ENCODE measurements around the gene GJC3. TPM values are rescaled to one million over a fixed set of nuclear protein-coding genes. Genes with fewer than 3 reads are reported as not detected.

The GJC3 gene
- total RNA-seq, 1 experiment from 2014 or later, result 2.3 TPM

- peaks cover 7 to 17% (median 7%) of the 10 kb centered on the region in 3 experiments; a peak in 6 of 7 replicates for H3K36me3 Mint-ChIP-seq (ENCODE audit: insufficient read depth in 1 of 3, low read depth in 3 of 3)
- peaks cover 7 to 8% of the 10 kb centered on the region in 2 experiments; a peak in 4 of 5 replicates for H3K9me3 Mint-ChIP-seq
- no peak overlapping the region for H2BK15ac ChIP-seq (ENCODE audit: low read depth, low read length)
- no peak overlapping the region for H3K4me2 ChIP-seq (ENCODE audit: insufficient read depth, insufficient read length, low read length)
- no peak overlapping the region for H4K5ac ChIP-seq (ENCODE audit: insufficient read length, low read depth, low read length)
- H2AK5ac ChIP-seq (ENCODE audit: insufficient read length, low read length), result no peak overlapping the region
- no peak overlapping the region for H4K91ac ChIP-seq (ENCODE audit: insufficient read length, low read depth, low read length)
- H2BK5ac ChIP-seq (ENCODE audit: insufficient read length, low read length), result no peak overlapping the region
- H2BK120ac ChIP-seq (ENCODE audit: low read depth, low read length, poor library complexity, severe bottlenecking), result no peak overlapping the region
- H3K56ac ChIP-seq (ENCODE audit: insufficient read length, low read depth, low read length), result no peak overlapping the region
- TF ChIP-seq CTCF (conservative IDR thresholded peaks at IDR 0.05), result no peak
- H4K8ac ChIP-seq (replicated peaks; ENCODE audit: insufficient read length, low read depth, low read length), result no peak overlapping the region
- no peak overlapping the region for H3K18ac ChIP-seq (ENCODE audit: insufficient read length, low read depth, low read length)
- H3K23ac ChIP-seq (ENCODE audit: insufficient read length, low read depth, low read length), result no peak overlapping the region
- no peaks in the 10 kb centered on the region for H3K27me3 ChIP-seq (ENCODE audit: insufficient read depth, low read length)
- no peak overlapping the region for H3K4me3 Mint-ChIP-seq
- no peak overlapping the region for H2BK12ac ChIP-seq (ENCODE audit: insufficient read length, low read depth, low read length)
- no peak overlapping the region for H3K27ac ChIP-seq (ENCODE audit: insufficient read length, low read depth, low read length)
- no peaks in the 10 kb centered on the region for H3K79me1 ChIP-seq (ENCODE audit: insufficient read depth, low read depth, low read length, poor library complexity, severe bottlenecking)
- no peak overlapping the region for H3T11ph ChIP-seq (ENCODE audit: low read length)
- H3K23me2 ChIP-seq (ENCODE audit: insufficient read length, low read depth, low read length, poor library complexity, severe bottlenecking), result no peaks in the 10 kb centered on the region
- no peaks in the 10 kb centered on the region for H3K4me1 ChIP-seq (ENCODE audit: insufficient read depth, low read length)
- no peak overlapping the region for H2BK20ac ChIP-seq (ENCODE audit: low read depth, low read length, poor library complexity, severe bottlenecking)
- no peak overlapping the region for H2AFZ ChIP-seq (ENCODE audit: low read length)
- no peak overlapping the region for H3K14ac ChIP-seq (ENCODE audit: insufficient read depth, low read length)
- peaks cover 1% of the 10 kb centered on the region; the same call in 1 of the 2 replicates for H3K27me3 Mint-ChIP-seq (ENCODE audit: low read depth)
- H3K27ac Mint-ChIP-seq, result no peak overlapping the region
- no peak for DNase-seq
- peaks cover 0 to 2% of the 10 kb centered on the region in 2 experiments; a peak in 2 of 4 replicates for H3K4me1 Mint-ChIP-seq
- peaks cover 7% of the 10 kb centered on the region for H3K9me3 ChIP-seq (ENCODE audit: control insufficient read depth, low read depth, low read length)
- H4K20me1 ChIP-seq (ENCODE audit: control insufficient read depth, insufficient read depth, insufficient read length), result no peaks in the 10 kb centered on the region
- H3K9ac ChIP-seq (ENCODE audit: extremely low read depth, insufficient read length, low read length), result no peak overlapping the region
- H3K4ac ChIP-seq (ENCODE audit: low read depth, low read length), result no peak overlapping the region
- H3K79me2 ChIP-seq (ENCODE audit: insufficient read depth, low read length), result no peaks in the 10 kb centered on the region; the same call in 1 of the 2 replicates
Observed at GRCh38 chr7:99894738-99895137, 34.7 kb downstream of the GJC3 start.
